GM21447 (cell line): Measurements from ENCODE around the gene UTS2R.
A peak's percentile ranks its signal among the peaks of the same experiment; 100 is the strongest.
"Not testable (repeated sequence)": the region's sequence is repeated elsewhere in the genome, so short reads cannot be mapped to it uniquely, and the experiment has no call there.

Experiments
- ATAC-seq: cut with Tn5 transposase; IDR thresholded peaks from one replicate; pipeline ENCODE4 v1.9.1; 2021; ENCODE audit not compliant: unreplicated experiment

UTS2R gene

GRCh38 chr17:82334204-82334621 is 37.4 kb upstream of the UTS2R start:
- no peak for ATAC-seq

- ATAC-seq = no peak
Observed at GRCh38 chr17:82334622-82335394, 36.8 kb upstream of the UTS2R start.

DNA sequence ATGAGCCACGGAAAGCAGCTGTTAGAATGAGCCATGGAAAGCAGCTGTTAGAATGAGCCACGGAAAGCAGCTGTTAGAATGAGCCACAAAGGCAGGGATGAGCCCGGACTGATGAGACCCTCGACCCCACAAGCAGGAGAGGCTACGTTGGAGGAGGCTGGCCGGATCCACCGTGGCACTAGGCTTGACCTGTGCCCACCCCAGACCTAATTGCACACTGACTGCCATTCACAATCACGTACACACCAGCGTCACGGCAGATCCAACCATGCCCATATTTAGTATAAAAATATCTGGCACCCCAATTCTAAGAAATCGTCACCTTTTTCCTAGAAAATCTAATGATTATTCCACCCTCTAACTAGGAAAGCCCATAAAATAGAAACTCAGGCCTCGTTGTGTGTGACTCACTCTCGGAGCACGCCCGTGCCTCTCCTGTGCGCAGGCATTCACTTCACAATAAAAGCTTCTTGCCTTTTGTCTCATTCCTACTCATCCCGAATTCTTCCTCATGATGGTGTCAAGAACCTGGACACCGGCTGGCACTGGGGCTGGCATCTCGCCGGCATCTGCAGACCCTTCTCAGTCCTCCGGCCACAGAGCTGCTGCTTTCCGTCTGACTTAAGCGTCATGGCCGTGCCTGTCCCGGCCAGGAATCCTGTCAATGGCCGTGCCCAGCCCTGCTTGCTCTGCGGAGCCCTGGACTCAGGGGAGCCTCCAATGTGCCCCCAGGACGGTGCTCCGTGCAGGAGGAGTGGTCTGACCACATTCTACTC is 32.5 kb upstream of the UTS2R start:
- no peak for ATAC-seq

GRCh38 chr17:82339634-82340580 is 31.7 kb upstream of the UTS2R start:
- no peak for ATAC-seq

- no peak for ATAC-seq
Observed at GRCh38 chr17:82342361-82343079, 29.0 kb upstream of the UTS2R start.

DNA sequence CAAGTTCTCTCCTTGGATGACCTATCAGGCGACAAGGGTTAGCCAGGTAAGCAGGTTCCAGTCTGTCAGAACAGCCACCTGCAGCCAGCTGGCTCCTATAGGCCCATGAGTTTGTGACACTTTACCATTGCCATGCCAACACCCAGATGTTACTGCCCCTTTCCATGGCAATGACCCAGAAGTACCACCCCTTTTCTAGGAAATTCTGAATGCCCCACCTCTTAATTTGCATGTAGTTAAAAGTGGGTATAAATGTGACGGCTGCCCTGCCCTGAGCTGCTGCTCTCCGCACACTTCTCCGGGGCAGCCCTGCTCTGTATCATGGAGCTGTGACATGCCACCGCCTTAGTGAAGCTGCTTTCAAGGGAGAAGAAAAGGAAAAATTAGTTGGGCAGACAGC is 28.0 kb upstream of the UTS2R start:
- no peak for ATAC-seq

GRCh38 chr17:82344175-82344907 is 27.2 kb upstream of the UTS2R start:
- ATAC-seq = no peak

GRCh38 chr17:82345151-82345976 is 26.2 kb upstream of the UTS2R start:
- ATAC-seq = no peak

GRCh38 chr17:82346342-82347300 is 24.9 kb upstream of the UTS2R start:
- ATAC-seq = no peak

- ATAC-seq = not testable (repeated sequence)
Observed at GRCh38 chr17:82347994-82348393, 23.6 kb upstream of the UTS2R start.

DNA sequence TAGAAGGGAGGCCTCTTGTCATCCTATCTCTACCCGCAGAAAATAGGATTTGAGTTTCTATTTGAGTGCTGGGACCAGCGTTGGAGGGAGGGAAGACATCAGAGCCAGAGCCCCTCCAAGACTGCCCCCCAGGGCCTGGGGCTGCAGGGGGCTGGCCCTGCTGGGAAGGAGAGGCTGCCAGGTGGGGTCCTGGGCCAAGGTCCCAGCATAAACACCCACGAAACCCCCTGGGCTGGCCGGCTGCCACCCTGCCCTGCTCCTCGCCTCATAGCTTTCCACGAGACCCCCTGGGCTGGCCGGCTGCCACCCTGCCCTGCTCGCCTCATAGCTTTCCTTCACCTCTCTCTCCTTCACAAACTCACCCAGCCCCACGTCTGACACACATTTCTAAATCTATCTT is 23.1 kb upstream of the UTS2R start:
- no peak for ATAC-seq

DNA sequence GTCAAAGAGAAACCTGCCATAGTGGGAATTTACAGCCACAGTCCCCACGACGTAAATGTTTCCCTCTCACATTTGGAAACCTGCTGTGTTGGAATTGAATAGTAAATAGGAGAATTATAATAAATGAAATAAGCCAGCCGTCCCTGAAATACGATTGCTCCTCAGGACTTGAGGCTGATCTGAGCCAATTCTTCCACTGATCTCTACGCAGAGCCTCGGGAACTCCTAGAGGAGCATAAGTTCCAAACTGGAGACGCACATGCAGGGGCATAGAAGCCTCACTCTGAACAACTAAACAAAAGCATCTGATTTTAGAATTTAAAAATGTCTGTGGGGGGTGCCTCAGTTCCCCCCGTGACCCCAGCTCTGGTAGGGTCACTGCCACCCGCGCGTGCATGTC is 22.7 kb upstream of the UTS2R start:
- no peak for ATAC-seq

- ATAC-seq = no peak
Observed at GRCh38 chr17:82349287-82349701, 22.3 kb upstream of the UTS2R start.

DNA sequence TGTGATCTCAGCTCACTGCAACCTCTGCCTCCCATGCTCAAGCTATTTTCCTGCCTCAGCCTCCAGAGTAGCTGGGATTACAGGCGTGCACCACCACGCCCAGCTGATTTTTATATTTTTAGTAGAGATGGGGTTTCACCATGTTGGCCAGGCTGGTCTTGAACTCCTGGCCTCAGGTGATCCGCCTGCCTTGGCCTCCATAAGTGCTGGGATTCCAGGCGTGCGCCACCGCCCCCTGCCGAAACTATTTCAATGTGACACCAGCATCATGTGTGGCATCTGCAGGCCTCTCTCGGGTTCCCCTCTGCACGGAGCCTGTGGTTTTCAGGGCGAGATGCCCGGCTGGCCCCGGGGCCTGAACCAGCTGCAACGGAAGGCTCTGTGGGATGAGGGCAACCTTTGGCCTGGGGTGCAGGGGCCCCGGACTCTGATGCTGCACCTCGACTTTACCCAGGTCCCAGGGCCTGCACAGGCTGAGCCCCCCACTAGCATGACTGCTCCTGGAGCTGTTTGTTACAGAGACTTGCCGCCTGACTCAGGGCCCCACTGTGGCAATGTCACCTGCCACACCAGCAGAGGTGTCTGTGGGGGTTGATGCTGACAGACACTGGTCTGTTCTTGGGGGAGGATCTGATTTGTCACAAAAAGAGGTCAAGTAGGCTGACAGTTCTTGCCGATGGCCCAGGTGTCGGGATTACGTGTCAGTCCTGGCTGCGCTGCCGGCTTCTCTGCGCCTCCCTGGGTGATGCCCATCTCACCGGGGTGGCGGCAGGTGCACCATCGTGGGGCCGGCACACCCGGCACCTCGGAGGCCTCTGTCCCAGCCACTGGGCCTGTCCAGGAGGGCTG is 21.2 kb upstream of the UTS2R start:
- no peak for ATAC-seq

GRCh38 chr17:82351254-82351712 is 20.3 kb upstream of the UTS2R start:
- peak; percentile 54 for ATAC-seq

DNA sequence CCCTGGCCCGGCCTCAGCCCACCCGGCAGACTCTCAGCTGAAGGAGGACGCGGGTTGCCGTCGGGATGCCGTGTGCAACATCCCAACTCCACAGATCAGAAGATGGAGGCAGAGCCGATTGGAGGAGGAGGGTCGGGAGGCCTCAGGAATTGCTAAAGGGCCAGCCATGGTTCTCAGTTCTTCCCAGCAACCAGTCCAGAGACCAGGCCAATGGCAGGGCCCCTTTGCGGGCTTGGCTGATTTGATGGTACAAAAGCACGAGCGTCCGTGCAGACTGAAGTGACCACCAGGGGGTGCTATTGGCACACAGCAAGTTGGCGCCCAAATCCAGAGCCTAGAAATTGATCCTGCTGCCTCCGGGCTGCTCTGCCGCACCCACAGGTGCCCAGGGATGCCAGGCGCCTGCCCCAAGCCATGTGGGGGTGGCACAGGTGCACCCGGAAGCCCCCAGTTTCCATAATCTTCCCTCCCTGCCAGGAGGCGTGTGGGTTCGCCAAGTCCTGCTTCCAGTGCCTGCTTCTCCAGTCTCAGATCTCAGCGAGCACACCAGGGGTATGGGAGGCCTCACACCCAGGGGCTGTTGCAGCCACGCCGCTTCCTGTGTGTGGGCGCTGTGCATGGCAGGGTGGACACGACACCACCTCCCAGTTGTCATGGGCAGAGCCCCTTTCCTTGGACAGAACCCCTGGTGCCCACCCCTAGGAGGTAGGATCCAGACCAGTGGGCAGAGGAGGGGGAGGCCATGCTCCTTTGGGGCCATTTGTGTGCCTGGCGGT is 19.7 kb upstream of the UTS2R start:
- ATAC-seq = peak; percentile 60
